ENCODE results near the gene ATOX1.
"Not testable (repeated sequence)": the region's sequence is repeated elsewhere in the genome, so short reads cannot be mapped to it uniquely, and the experiment has no call there.

ATOX1 gene

GRCh38 chr5:151758430-151759241 lies at the start of gene ATOX1:
Gene ATOX1 (minus strand): TSS chr5:151758631. CDS start chr5:151758551, 80 bp downstream.
- DNase-seq = peak; percentile 36

- no peak for DNase-seq
Measured at GRCh38 chr5:151805414-151806223, 47.2 kb upstream of the ATOX1 start.

- DNase-seq = no peak
Measured at GRCh38 chr5:151800532-151800931, 42.1 kb upstream of the ATOX1 start.

GRCh38 chr5:151799407-151799806 lies 41.0 kb upstream of the ATOX1 start:
- DNase-seq = no peak

GRCh38 chr5:151798674-151799073 lies 40.2 kb upstream of the ATOX1 start:
- DNase-seq = no peak

DNA sequence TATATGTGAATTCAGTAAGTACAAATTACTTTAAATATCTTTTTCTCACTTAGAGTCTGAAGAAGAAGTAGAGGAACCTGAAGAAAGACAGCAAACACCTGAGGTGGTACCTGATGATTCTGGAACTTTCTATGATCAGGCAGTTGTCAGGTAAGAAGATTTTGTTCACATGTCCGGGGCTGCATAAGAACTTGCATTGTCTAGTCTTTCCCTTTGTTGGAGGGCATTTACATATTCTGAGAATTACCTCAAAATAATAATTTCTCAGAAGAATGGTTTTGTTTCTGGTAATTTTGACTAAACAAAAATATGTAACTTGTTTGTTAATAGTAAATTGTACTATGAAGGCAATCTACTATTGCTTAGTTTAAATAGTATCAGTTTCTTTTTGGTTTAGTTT lies 37.0 kb upstream of the ATOX1 start:
- no peak for DNase-seq

DNA sequence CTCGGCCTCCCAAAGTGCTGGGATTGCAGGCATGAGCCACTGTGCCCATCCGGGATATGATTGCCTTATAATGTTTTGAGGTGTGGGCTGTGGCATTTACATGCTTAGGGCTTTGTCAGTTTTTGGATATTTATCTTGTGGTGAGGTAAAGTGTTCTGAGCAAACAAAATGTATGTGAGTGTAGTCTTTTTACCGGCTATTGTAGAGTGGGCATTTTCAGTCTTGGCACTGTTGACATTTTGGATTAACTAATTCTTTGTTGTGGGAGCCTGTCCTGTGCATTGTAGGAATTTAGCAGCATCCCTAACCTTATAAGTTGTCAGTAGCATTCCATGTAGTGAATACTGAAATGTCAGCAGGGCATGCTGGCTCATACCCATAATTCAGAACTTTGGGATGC lies 34.9 kb upstream of the ATOX1 start:
- no peak for DNase-seq

DNA sequence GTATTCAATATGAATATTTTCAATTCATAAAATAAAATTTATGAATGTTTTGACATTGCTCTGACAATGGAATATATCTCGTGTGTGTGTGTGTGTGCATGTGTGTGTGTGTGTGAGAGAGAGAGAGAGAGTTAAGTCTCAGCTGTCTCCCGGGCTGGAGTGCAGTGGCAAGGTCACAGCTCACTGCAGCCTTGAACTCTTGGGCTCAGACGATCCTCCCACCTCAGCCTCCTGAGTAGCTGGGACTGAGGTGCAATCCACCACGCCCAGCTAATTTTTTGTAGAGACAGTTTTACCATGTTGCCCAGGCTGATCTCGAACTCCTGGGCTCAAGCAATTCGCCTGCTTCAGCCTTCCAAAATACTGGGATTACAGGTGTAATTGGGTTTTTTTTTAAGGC lies 29.4 kb upstream of the ATOX1 start:
- DNase-seq = no peak

DNA sequence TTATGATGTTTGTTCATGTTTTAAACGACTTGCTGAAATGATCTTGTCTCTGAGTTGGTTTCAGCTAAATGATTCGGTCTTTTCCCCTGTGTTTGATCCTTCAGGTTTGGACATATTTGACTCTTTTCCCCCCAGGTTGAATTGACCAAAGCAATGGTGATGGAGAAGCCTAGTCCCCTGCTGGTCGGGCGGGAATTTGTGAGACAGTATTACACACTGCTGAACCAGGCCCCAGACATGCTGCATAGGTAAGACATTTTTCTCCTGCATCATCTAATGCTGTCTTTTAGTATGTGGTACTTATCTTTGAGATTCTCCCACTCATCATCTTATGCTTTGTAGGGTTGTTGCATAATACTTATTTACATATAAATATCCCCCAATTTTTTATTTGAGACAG lies 28.0 kb upstream of the ATOX1 start:
- no peak for DNase-seq

- DNase-seq = no peak
Measured at GRCh38 chr5:151784141-151784540, 25.7 kb upstream of the ATOX1 start.

- not testable (repeated sequence) for DNase-seq
Measured at GRCh38 chr5:151783664-151784063, 25.2 kb upstream of the ATOX1 start.

DNA sequence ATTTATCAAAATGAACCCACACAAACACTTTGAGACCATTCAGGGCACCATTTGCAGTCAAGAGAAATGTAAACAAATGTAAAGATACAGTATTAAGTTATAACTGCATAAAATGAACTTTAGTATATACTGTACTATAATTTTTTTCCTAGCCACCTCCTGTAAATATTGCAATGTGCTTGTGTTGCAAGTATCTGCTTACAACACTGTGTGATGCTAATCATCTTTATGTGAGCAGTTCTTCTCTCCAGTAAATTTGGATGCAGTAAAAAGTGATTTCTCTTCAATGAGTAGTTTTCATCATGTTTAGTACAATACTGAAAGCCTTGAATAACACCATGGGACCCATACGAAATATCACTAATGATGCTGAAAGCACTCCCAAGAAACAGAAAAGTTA lies 22.8 kb upstream of the ATOX1 start:
- DNase-seq = no peak

DNA sequence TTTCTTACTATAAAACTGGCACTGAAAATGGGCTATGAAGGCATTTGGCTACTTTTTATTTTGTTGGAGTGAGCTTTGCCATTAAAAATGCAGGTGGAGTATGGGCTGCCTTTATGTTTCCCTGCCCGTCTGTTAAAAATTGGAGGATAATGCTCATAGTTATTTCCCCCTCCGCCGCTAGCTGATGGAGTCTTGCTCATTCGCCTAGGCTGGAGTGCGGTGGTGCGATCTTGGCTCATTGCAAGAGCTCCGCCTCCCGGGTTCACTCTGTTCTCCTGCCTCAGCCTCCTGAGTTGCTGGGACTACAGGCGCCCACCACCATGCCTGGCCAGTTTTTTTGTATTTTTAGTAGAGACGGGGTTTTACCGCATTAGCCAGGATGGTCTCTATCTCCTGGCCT lies 21.9 kb upstream of the ATOX1 start:
- DNase-seq = no peak

DNA sequence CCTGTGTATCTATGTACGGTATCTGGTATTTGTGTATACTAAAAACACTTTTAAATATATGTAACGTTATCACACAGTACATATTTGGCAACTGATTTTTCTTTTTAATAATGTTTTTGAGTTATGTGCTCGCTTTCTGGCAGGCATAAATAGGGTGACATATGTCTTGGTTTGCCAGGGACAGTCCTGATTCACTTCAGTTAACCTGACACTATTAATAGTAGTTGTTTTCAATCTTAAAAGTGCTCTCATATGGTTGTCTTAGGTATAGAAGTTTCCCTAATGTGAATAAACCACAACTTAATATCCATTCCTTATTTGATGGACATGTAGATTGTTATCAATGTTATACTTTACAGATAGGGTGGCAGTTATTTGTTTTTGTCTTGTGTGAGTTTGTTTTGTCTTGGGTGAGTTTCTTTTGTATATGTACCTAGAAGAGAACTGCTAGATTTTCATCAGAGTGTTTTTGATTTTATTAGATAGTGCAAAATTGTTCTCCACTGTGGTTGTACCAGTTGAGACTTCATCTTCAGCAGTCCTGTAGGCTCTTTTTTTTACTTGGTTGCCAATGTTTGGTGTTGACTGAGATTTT lies 21.2 kb upstream of the ATOX1 start:
- no peak for DNase-seq

DNA sequence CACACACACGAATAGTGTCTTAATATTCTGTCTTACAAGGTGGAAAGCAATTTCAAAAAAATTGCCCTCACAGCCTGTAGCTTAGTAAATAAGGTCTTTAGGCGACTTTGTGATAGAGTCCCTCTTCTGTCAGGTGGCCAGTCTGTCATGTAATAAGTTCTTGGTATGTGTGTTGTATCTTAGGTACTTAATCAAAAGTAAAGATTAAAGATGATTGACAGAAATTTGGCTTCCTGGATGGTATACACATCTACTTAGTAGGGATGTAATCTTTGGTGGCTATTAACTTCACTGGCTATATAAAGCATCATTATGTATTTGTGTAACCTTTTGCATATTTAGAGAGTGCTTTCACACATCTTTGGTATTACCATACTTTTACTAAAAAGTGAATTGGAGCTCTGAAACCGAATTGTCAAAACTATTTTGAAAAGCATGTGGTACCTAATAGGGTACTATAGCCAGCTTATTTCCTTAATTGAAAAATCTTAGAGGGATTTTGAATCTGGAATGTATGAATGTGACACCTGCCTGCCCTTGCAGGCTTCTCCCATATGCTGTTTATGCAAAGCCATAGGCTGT lies 16.7 kb upstream of the ATOX1 start:
- DNase-seq = no peak

DNA sequence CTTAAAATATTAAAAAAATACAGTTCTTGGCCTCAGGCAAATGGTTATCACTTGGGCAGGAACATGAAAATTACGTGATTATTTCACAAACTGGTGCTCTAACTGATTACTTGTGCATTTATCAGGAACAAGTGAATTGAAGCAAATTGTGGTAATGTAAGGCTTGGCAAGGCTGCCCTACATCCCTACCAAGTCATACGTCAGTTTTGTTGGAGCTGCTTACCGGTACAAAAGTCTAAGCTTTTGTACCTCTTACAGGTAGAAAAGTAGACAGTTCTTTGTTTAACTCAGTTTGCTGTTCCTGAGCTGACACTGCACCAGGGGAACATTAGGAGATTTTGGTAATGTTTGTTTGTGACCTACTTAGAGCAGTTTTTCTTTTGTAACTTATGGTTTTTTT lies 15.5 kb upstream of the ATOX1 start:
- no peak for DNase-seq

DNA sequence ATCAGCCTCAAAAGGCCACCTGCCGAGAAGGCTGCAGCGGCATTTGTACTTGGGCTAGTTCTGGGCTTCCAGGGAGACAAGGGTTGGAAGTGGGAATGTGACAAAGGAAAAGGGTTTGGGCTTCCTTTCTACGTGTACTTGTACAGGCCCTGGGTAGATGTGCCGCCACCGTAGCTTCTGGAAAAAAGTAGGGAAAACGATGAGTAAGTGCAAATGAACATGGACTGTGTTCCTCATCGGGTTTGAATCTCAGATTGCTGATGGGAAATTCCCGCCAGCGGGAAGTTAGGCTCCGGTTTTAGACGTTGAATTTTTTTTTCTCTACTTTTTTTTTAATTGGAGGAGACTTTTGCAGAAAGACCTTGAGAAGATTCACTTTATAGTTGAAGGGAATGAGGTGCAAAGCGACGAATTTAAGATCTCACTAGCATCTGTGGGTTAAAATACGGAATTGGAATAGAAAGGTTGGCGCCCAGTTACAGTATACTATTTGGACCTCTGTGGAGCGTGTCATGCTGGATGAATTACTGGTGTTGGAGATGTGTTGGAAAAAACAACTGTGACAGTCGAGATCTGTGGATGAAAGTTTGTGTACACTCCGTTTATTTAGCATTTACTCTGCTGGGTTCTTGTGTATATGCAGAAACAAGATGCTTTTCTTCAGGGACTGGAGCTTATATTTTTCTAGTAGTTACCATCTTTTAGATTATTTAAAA lies 14.6 kb upstream of the ATOX1 start:
- DNase-seq = no peak

DNA sequence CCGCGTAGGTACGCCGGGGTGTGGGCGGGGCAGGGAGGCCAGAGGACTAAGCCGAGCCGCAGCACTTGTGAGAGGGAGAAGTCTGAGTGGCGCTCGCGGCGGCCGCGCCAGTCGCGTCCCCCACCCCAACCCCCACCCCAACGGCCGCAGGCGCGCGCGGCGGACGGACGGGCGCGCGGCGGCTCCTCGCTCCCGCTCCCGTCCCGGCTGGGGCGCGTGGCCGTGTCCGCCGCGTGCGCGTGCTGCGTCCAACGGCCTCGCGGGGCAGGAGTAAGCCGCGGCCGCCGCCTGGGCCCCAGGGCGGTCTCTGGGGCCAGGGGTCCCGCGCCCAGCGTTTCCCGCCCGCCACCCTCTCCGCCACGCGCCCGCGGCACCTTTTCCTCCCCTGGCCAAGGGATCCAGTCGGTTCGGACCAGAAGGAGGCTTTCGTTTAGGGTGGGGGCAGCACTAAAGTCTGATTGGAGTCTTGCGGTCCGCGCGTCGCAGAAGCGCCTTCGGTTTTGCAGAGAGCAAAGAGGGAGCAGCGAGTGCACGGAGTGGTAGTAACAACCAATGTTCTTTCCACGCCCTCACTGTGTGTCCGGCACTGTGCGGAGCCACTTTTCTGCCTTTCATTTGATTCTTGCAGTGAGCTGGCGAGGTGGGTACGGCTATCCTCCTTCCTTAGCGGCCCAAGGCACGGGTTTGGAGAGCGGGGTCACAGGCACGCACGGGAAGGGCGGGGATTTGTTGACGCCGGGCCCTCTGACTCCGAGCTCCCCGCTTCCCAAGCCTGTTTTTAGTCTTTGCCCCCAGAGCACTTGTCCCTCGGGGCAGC lies 13.8 kb upstream of the ATOX1 start:
- peak; percentile 1 for DNase-seq

- DNase-seq = peak; percentile 99
Measured at GRCh38 chr5:151771259-151772028, 13.0 kb upstream of the ATOX1 start, which contains the start of gene G3BP1. Gene G3BP1 (plus strand): TSS chr5:151771954. CDS start chr5:151786621, 14,667 bp downstream.

DNA sequence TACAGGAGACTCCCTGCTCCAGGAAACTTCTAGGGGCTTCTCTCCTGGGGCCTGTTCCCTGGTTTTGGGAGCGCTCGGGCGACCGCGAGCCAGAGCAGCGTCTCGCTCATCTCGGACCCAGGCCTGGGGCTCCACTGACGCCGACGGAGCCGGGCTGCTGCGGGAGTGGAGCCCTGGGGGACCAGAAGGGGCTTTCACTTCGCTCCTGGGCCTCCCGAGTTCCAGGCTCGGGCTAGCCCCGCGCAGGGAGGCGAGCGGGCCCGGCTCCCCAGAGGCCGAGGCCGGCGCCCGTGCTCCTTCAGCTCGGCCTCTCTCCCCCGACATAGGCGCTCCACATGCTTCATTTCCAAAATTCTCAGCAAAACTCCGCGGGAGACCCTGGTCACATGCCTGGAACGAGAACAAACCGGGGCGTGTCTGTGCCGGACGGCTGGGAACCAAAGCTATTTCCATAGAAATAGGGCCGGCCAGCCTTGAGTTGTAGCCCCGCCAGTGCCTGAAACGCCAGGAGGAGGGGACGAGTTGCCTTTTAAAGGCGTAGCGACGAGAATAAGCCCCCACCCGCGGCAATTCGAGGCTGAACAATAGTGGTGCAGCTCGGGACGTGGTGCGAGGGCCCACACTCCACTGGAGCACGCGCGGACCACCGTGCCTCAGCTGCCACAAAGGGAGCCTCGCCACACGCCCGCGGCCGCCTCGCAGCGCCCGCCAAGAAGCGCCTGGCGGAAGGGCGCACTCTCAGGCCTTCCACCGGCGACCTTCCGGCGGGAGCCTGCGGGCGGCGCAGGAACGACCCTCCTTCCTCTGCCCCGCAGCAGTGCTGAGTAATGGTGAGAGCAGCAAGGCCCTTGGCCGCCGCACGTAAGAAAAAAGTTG lies 12.2 kb upstream of the ATOX1 start:
- DNase-seq = peak; percentile 63

Data from DMS153 (cell line).